ENCODE measurements around the gene ESRRA. TPM values are rescaled to one million over a fixed set of nuclear protein-coding genes. Genes with fewer than 3 reads are reported as not detected.

ESRRA gene
- total RNA-seq (2022; extraction: Qiagen RNA extraction; ENCODE audit: low read depth), result 40.8 to 70.7 TPM (median 67.3 TPM) in 5 replicates

GRCh38 chr11:64305075-64305690 is at the start of gene ESRRA:
Gene ESRRA, plus strand, starts transcription at chr11:64305524. Its CDS starts 1,656 bp downstream, at chr11:64307180.

GRCh38 chr11:64284048-64284961 is 21.0 kb upstream of the ESRRA start, which contains the start of gene BAD:
Gene BAD, minus strand, starts transcription at chr11:64284665. Its CDS starts 297 bp downstream, at chr11:64284368.

GRCh38 chr11:64284962-64285884 is 20.1 kb upstream of the ESRRA start, which contains the start of gene GPR137:
Gene GPR137, plus strand, starts transcription at chr11:64285848. Its CDS starts 677 bp downstream, at chr11:64286525.

GRCh38 chr11:64291262-64291751 is 14.0 kb upstream of the ESRRA start, which contains the start of gene KCNK4:
Gene KCNK4, plus strand, starts transcription at chr11:64291302. Its CDS starts 1,717 bp downstream, at chr11:64293019.

GRCh38 chr11:64299847-64300648 is 5.3 kb upstream of the ESRRA start, which contains the start of gene CATSPERZ:
Gene CATSPERZ, plus strand, starts transcription at chr11:64300358. Its CDS starts 53 bp downstream, at chr11:64300411.

GRCh38 chr11:64317325-64317960 is 12.1 kb downstream of the ESRRA start, which contains the start of gene TRMT112:
Gene TRMT112, minus strand, starts transcription at chr11:64317559. Its CDS starts 33 bp downstream, at chr11:64317526.

GRCh38 chr11:64317961-64318765 is 12.8 kb downstream of the ESRRA start, which contains the start of gene PRDX5:
Gene PRDX5, plus strand, starts transcription at chr11:64318121. Its CDS starts 95 bp downstream, at chr11:64318216.

GRCh38 chr11:64339754-64340408 is 34.6 kb downstream of the ESRRA start, which contains the start of gene CCDC88B:
Gene CCDC88B, plus strand, starts transcription at chr11:64340204. Its CDS starts 63 bp downstream, at chr11:64340267.

GRCh38 chr11:64358907-64359711 is 53.8 kb downstream of the ESRRA start, which contains the start of gene RPS6KA4:
Gene RPS6KA4, plus strand, starts transcription at chr11:64359162. Its CDS starts 74 bp downstream, at chr11:64359236.

Other genes with a start within 250 kb of the ESRRA start
- 8.8 to 17.0 TPM (median 12.8 TPM) in 5 replicates for gene MACROD1, start 139.4 kb upstream of the ESRRA start, total RNA-seq (2022; extraction: Qiagen RNA extraction; ENCODE audit: low read depth)
- gene STIP1, start 119.4 kb upstream of the ESRRA start, total RNA-seq (2022; extraction: Qiagen RNA extraction; ENCODE audit: low read depth), result 234 to 268 TPM (median 258 TPM) in 5 replicates
- 1.0 to 3.1 TPM (median 1.7 TPM) in 5 replicates for gene FERMT3, start 98.8 kb upstream of the ESRRA start, total RNA-seq (2022; extraction: Qiagen RNA extraction; ENCODE audit: low read depth)
- gene TRPT1, start 79.3 kb upstream of the ESRRA start, total RNA-seq (2022; extraction: Qiagen RNA extraction; ENCODE audit: low read depth), result 16.8 to 27.5 TPM (median 24.3 TPM) in 5 replicates
- 29.7 to 43.8 TPM (median 32.1 TPM) in 5 replicates for gene NUDT22, start 79.2 kb upstream of the ESRRA start, total RNA-seq (2022; extraction: Qiagen RNA extraction; ENCODE audit: low read depth)
- gene DNAJC4, start 75.0 kb upstream of the ESRRA start, total RNA-seq (2022; extraction: Qiagen RNA extraction; ENCODE audit: low read depth), result 15.4 to 22.6 TPM (median 19.5 TPM) in 5 replicates
- gene VEGFB, start 70.9 kb upstream of the ESRRA start, total RNA-seq (2022; extraction: Qiagen RNA extraction; ENCODE audit: low read depth), result 35.4 to 59.8 TPM (median 51.1 TPM) in 5 replicates
- gene FKBP2, start 64.4 kb upstream of the ESRRA start, total RNA-seq (2022; extraction: Qiagen RNA extraction; ENCODE audit: low read depth), result 128 to 139 TPM (median 132 TPM) in 5 replicates
- 237 to 395 TPM (median 394 TPM) in 5 replicates for gene PPP1R14B, start 58.6 kb upstream of the ESRRA start, total RNA-seq (2022; extraction: Qiagen RNA extraction; ENCODE audit: low read depth)
- gene PLCB3, start 54.0 kb upstream of the ESRRA start, total RNA-seq (2022; extraction: Qiagen RNA extraction; ENCODE audit: low read depth), result 14.4 to 21.5 TPM (median 18.8 TPM) in 5 replicates
- gene BAD, start 20.9 kb upstream of the ESRRA start, total RNA-seq (2022; extraction: Qiagen RNA extraction; ENCODE audit: low read depth), result 78.0 to 107 TPM (median 94.9 TPM) in 5 replicates
- 28.5 to 53.9 TPM (median 46.0 TPM) in 5 replicates for gene GPR137, start 19.7 kb upstream of the ESRRA start, total RNA-seq (2022; extraction: Qiagen RNA extraction; ENCODE audit: low read depth)
- 0.21 TPM in 1 of 5 replicates, not detected in the others for gene KCNK4, start 14.2 kb upstream of the ESRRA start, total RNA-seq (2022; extraction: Qiagen RNA extraction; ENCODE audit: low read depth)
- 2.4 to 2.8 TPM (median 2.7 TPM) in 5 replicates for gene CATSPERZ, start 5.2 kb upstream of the ESRRA start, total RNA-seq (2022; extraction: Qiagen RNA extraction; ENCODE audit: low read depth)
- 402 to 483 TPM (median 442 TPM) in 5 replicates for gene TRMT112, start 12.0 kb downstream of the ESRRA start, total RNA-seq (2022; extraction: Qiagen RNA extraction; ENCODE audit: low read depth)
- 376 to 487 TPM (median 476 TPM) in 5 replicates for gene PRDX5, start 12.6 kb downstream of the ESRRA start, total RNA-seq (2022; extraction: Qiagen RNA extraction; ENCODE audit: low read depth)
- 9.8 to 13.4 TPM (median 12.1 TPM) in 5 replicates for gene CCDC88B, start 34.7 kb downstream of the ESRRA start, total RNA-seq (2022; extraction: Qiagen RNA extraction; ENCODE audit: low read depth)
- gene RPS6KA4, start 53.6 kb downstream of the ESRRA start, total RNA-seq (2022; extraction: Qiagen RNA extraction; ENCODE audit: low read depth), result 53.6 to 72.2 TPM (median 60.9 TPM) in 5 replicates